Pancreas (tissue), 10 donors: ENCODE data around the gene NMRAL1. TPM values are rescaled to one million over a fixed set of nuclear protein-coding genes. Genes with fewer than 3 reads are reported as not detected.

Experiments
- ATAC-seq, 4 donors: fragments of 200-7000 bp; cut with Tn5 transposase; one replicate each; pipeline versions ENCODE4 v1.8.0 to v1.9.1; 2020; ENCODE audit warnings: mild to moderate bottlenecking in 4 of 4, moderate library complexity in 4 of 4
- DNase-seq, 6 donors: peaks; one replicate each; pipeline ENCODE4 v3.0.0-alpha.2; 2020
- FAIRE-seq: peaks from 2 replicates; lab custom pipeline; 2012; peaks lifted over from hg19 to GRCh38; lab: Jason Lieb, UNC
- H3K27ac ChIP-seq, 4 donors: fragments of 200-600 bp; sonication (generic); 1 replicate in 3 of 4; 2 replicates in 1 of 4; pipeline versions ENCODE4 v1.5.0 to v1.8.0; 2020
- H3K27me3 ChIP-seq, 4 donors: fragments of 200-600 bp; one replicate each; pipeline ENCODE4 v1.8.0; 2021
- H3K36me3 ChIP-seq, 3 donors: fragments of 200-600 bp; sonication (generic) in 1 of 3; one replicate each; pipeline versions ENCODE4 v1.5.0 to v1.8.0; 2020 to 2021
- H3K4me1 ChIP-seq, 3 donors: fragments of 200-600 bp; one replicate each; pipeline ENCODE4 v1.8.0; 2021
- H3K4me3 ChIP-seq, 4 donors: fragments of 200-600 bp; sonication (generic) in 2 of 4; one replicate each; pipeline versions ENCODE4 v1.5.0 to v1.8.0; 2020 to 2021
- H3K9me3 ChIP-seq, 4 donors: fragments of 200-600 bp; one replicate each; pipeline ENCODE4 v1.8.0; 2021
- WGBS, 2 donors: extraction: QIAGEN DNeasy Blood & Tissue Kit; methylation state at CpG; one replicate each; pipeline ENCODE4 v1.1.7; 2013; 5-methylcytosine and 5-hydroxymethylcytosine counted together
- intact Hi-C, 3 donors: fragments of 100-400 bp; cut with DNase I; formaldehyde crosslinking; loops; one replicate each; pipeline versions ENCODE4 v1.11.1 to v1.14.2; 2022
- polyA plus RNA-seq, 2 donors: library from polyadenylated mRNA; stranded (reverse); fragments of 200-250 nt; gene quantifications; one replicate each; pipeline ENCODE4 v1.2.3, GENCODE V29; 2013
- total RNA-seq, 6 donors: library from RNA; stranded (reverse); fragmentation: NEBNext Ultra II Directional in 4 of 6; extraction: Animal tissue kit (Norgen Biotek cat#: 25700) in 4 of 6; gene quantifications; one replicate each; pipeline versions ENCODE4 v1.2.1 to v1.2.4, GENCODE V29; 2021 to 2023
- TF ChIP-seq, protein P1 (sequence below), 4 donors: fragments of 200-600 bp; sonication (generic) in 3 of 4; IDR thresholded peaks; one replicate each; pipeline versions ENCODE4 v1.5.0 to v1.8.0; 2021; ENCODE audit warnings: antibody characterized with exemption in 4 of 4
- donor health status: healthy with polysubstance abuse.
- donor health status: DM: no; HTN: no; CAD: no; lungs with moderate emphysema.
- donor health status: DM: no; HTN: no; CAD: no.
- donor health status: control.
- donor health status: control.
- donor health status: Bipolar disorder and iron deficiency.
- donor health status: DM: yes; HTN: yes; CAD: no.
- donor health status: DM: no; HTN: no; CAD: no.
- donor health status: DM: no; HTN: no; CAD: no.
- donor health status: DM: yes; HTN: yes; CAD: no.

NMRAL1 gene
- total and polyA plus RNA-seq, 8 donors = 21.9 to 84.7 (median 25.1) TPM

DNA sequence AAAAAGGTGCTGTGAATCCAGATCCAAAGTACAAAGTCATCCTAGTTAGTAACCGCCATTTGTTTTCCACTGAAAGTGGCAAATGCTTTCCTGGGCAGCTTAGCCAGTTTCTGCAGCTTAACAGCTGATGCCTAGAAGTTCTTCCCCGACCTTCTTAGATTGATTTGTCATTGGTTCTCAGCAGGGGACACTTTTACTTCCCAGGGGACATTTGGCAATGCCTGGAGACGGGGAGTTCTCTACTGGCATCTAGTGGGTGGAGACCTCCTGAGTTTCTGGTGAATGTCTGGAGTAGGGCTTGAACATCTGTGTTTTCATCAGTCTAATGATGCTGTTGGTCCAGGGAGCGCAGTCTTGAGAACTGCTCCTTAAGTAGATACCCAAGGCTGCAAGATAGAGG, 41.2 kb downstream of the NMRAL1 start:
- intact Hi-C loops = no loop called here
- FAIRE-seq = no peak
- 87 to 89% methylated on average over 4 of the region's 4 CpGs for WGBS, 2 donors
- Histone ChIP-seq H3K27me3 (no peaks in the 10 kb centered on the region), H3K27ac (no peak overlapping the region), H3K9me3 (no peaks in the 10 kb centered on the region), H3K4me1 (no peaks in the 10 kb centered on the region), H3K36me3 (peaks cover 0 to 27% (median 4%) of the 10 kb centered on the region in 3 donors), H3K4me3 (no peak overlapping the region)
- ATAC-seq = no peak
- no peak for DNase-seq
- TF ChIP-seq, protein P1, sequence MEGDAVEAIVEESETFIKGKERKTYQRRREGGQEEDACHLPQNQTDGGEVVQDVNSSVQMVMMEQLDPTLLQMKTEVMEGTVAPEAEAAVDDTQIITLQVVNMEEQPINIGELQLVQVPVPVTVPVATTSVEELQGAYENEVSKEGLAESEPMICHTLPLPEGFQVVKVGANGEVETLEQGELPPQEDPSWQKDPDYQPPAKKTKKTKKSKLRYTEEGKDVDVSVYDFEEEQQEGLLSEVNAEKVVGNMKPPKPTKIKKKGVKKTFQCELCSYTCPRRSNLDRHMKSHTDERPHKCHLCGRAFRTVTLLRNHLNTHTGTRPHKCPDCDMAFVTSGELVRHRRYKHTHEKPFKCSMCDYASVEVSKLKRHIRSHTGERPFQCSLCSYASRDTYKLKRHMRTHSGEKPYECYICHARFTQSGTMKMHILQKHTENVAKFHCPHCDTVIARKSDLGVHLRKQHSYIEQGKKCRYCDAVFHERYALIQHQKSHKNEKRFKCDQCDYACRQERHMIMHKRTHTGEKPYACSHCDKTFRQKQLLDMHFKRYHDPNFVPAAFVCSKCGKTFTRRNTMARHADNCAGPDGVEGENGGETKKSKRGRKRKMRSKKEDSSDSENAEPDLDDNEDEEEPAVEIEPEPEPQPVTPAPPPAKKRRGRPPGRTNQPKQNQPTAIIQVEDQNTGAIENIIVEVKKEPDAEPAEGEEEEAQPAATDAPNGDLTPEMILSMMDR (IDR thresholded peaks at IDR 0.05) = no peak

DNA sequence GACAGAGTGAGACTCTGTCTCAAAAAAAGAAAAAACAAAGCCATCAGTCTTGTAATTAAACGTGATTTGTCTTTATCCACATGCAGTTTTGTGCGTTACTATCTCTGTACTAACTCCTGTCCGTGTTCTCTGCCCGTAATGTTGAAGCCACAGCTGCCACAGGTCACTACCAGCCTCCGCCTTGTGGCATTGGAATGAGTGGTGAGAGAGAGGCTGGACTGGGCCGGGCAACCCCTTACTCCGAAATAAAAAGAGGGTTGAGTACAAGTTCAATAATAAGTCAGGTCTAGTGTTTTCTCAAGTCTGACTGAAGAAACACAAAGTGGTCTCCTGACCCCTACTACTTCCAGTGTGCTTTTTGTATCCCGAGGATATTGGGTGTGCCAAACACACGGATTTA, 43.4 kb downstream of the NMRAL1 start:
- FAIRE-seq (no peak), ATAC-seq (no peak), DNase-seq (no peak)
- H3K36me3 ChIP-seq = peaks cover 0 to 14% (median 3%) of the 10 kb centered on the region in 3 donors
- peaks cover 10 to 13% (median 10%) of the 10 kb centered on the region in 3 donors for H3K4me1 ChIP-seq
- H3K27me3 ChIP-seq = no peaks in the 10 kb centered on the region
- TF ChIP-seq, protein P1 (IDR thresholded peaks at IDR 0.05) = no peak
- WGBS, 2 donors = 85 to 90% methylated on average over 9 of the region's 9 CpGs
- H3K4me3 ChIP-seq = no peak overlapping the region
- H3K27ac ChIP-seq = no peak overlapping the region
- intact Hi-C loops = no loop called here
- no peaks in the 10 kb centered on the region for H3K9me3 ChIP-seq

DNA sequence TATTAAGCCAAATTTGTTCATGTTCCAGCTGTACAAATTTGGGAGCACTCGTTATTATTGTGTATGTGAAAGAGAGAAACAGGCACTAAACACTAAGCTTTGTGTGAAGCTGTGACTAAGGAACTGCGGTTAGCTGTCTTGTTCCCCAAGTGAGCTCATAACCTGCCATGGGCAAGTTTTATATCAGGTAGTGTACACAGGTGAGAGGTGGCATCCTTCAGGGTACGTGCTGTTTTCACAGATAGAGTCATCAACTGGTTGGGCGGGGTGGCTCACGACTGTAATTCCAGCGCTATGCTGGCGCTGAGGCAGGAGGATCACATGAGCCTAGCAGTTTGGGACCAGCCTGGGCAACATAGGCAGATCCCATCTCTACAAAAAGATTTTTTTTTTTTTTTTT, 45.9 kb downstream of the NMRAL1 start:
- TF ChIP-seq, protein P1 (IDR thresholded peaks at IDR 0.05) = no peak
- peaks cover 0 to 10% (median 3%) of the 10 kb centered on the region in 3 donors for H3K36me3 ChIP-seq
- no peak overlapping the region for H3K4me3 ChIP-seq
- H3K27me3 ChIP-seq = no peaks in the 10 kb centered on the region
- no peak for DNase-seq
- intact Hi-C loops = no loop called here
- WGBS, 2 donors = 90 to 94% methylated on average over 7 of the region's 7 CpGs
- no peak overlapping the region for H3K27ac ChIP-seq
- no peaks in the 10 kb centered on the region for H3K9me3 ChIP-seq
- ATAC-seq = no peak
- peaks cover 10 to 14% (median 13%) of the 10 kb centered on the region in 3 donors for H3K4me1 ChIP-seq
- FAIRE-seq = no peak

DNA sequence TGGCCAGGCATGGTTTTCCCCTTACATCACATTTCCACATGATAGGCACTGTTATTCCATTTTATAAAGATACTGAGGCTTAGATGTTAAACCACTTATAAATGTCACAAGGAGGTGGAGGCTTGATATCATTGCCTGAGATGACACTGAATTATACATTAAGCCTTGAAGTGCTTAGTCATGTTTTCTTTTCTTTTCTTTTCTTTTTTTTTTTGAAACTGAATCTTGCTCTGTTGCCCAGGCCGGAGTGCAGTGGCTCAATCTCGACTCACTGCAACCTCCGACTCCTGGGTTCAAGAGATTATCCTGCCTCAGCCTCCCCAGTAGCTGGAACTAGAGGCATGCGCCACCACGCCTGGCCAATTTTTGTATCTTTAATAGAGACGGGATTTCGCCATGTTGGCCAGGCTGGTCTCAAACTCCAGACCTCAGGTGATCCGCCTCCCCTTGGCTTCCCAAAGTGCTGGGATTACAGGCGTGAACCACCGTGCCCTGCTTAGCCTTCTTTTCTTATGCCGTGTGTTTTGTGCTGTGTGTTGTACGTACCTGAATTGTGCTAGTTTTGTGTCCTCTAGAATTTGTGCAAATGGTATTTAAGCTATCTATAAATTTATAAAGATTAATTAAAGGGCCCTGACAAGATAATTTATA, 47.6 kb downstream of the NMRAL1 start:
- H3K27me3 ChIP-seq = no peaks in the 10 kb centered on the region
- H3K27ac ChIP-seq = no peak overlapping the region
- ATAC-seq = no peak
- TF ChIP-seq, protein P1 (IDR thresholded peaks at IDR 0.05) = no peak
- intact Hi-C loops = no loop called here
- no peaks in the 10 kb centered on the region for H3K9me3 ChIP-seq
- H3K36me3 ChIP-seq = peaks cover 0 to 8% (median 3%) of the 10 kb centered on the region in 3 donors
- FAIRE-seq = no peak
- peaks cover 10 to 14% (median 13%) of the 10 kb centered on the region in 3 donors for H3K4me1 ChIP-seq
- DNase-seq = peak in 1 of 6 donors; percentile 13
- H3K4me3 ChIP-seq = peak overlapping the region in 3 of 4 donors; percentile 68 to 98 (median 98)
- 80 to 85% methylated on average over 12 of the region's 12 CpGs for WGBS, 2 donors
